Progenitor cell of endocrine pancreas (in vitro differentiated cells): ENCODE measurements around the gene LVRN. TPM values are rescaled to one million over a fixed set of nuclear protein-coding genes. Genes with fewer than 3 reads are reported as not detected.
"Not testable (repeated sequence)": the region's sequence is repeated elsewhere in the genome, so short reads cannot be mapped to it uniquely, and the experiment has no call there.

Experiments used
- DNase-seq: peaks from one replicate; pipeline ENCODE4 v3.0.0; 2021; ENCODE audit warnings: low spot score; ENCODE audit not compliant: unreplicated experiment
- H3K27ac Mint-ChIP-seq: 2 replicates; pipeline ENCODE4 v1.8.0; 2021; ENCODE audit warnings: mild to moderate bottlenecking, moderate library complexity, mixed read lengths
- H3K27me3 Mint-ChIP-seq: 2 replicates; pipeline ENCODE4 v1.8.0; 2021; ENCODE audit warnings: mixed read lengths
- H3K36me3 Mint-ChIP-seq: 2 replicates; pipeline ENCODE4 v1.8.0; 2022; ENCODE audit warnings: mixed read lengths; ENCODE audit not compliant: insufficient read depth
- H3K4me1 Mint-ChIP-seq: 2 replicates; pipeline ENCODE4 v1.8.0; 2021; ENCODE audit warnings: low read depth, mixed read lengths
- H3K4me3 Mint-ChIP-seq: 2 replicates; pipeline ENCODE4 v1.8.0; 2021; ENCODE audit warnings: low read depth, mild to moderate bottlenecking, moderate library complexity, mixed read lengths
- H3K9me3 Mint-ChIP-seq: 2 replicates; pipeline ENCODE4 v1.8.0; 2021; ENCODE audit warnings: low read depth, mixed read lengths
- CTCF ChIP-seq: fragments of 200-600 bp; sonication (generic); IDR thresholded peaks from one replicate; pipeline ENCODE4 v1.5.0; 2021; ENCODE audit warnings: antibody characterized with exemption, mild to moderate bottlenecking; ENCODE audit not compliant: unreplicated experiment
- long read RNA-seq: library from polyadenylated mRNA; unstranded; transcript quantifications from one replicate; pipeline ENCODE4 v2.0.0, GENCODE V29; 2020
- total RNA-seq: library from RNA; stranded (reverse); gene quantifications from 2 replicates; pipeline ENCODE4 v1.2.1, GENCODE V29; 2021

Gene LVRN
- total RNA-seq = 0.24 and 0.64 TPM in 2 replicates
- long read RNA-seq, partial matches to known transcripts = 0 of 2 reads
- long read RNA-seq, other reads (novel, unspliced or antisense) = 2 of 2 reads

- Mint-ChIP-seq H3K9me3 (no peaks in the 10 kb centered on the region), H3K27ac (no peak within 1 kb of the TSS), H3K27me3 (peaks cover 48% of the 10 kb centered on the region), H3K36me3 (no peaks in the 10 kb centered on the region), H3K4me1 (no peaks in the 10 kb centered on the region), H3K4me3 (peak within 1 kb of the TSS; percentile 47)
- TF ChIP-seq CTCF = no peak
- no peak for DNase-seq
Measured at GRCh38 chr5:115962239-115962564, at the start of gene LVRN. TSS of gene LVRN (plus strand) at chr5:115962475. CDS start at chr5:115962618, 143 bp downstream.

DNA sequence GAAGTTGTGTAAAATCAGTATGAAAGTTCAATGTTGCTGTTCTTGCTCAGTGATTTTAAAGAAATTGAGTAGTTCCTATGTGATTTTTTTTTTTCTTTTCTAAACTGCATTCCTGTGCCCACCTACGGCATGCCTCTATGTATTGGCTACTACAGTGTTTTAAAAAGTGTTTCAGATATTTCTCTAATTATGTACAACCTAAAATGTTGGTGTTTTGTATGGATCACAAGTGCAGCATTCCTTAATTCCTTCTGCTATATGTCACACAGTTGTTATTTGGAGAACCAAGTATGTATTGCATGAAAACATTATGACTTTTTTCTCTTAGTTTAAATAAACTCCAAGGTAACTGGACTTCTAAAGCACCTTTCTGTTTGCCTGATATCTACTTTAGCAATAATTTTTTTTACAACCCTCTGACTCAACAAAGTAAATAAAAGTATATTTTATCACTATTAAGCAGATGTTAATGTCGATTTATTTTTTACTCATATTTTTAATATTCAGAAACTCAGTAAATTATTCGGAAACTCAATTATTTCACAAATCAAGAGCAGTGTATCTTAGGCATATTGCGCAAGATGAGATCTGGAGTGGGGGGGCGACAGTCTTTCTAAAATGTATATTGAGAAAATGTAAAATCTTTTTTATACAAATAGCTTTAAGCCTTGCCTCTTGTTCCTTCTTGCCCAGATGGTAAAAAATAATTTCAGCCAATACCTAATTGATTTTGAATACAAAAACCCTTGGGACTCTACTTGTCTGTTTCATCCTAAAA lies 48.5 kb upstream of the LVRN start:
- not testable (repeated sequence) for DNase-seq, H3K4me1 Mint-ChIP-seq, H3K4me3 Mint-ChIP-seq, H3K9me3 Mint-ChIP-seq, H3K36me3 Mint-ChIP-seq, H3K27me3 Mint-ChIP-seq, H3K27ac Mint-ChIP-seq

GRCh38 chr5:115920171-115920725 lies 42.0 kb upstream of the LVRN start:
- H3K27me3 Mint-ChIP-seq = no peaks in the 10 kb centered on the region
- H3K4me1 Mint-ChIP-seq = no peaks in the 10 kb centered on the region
- no peak for DNase-seq
- no peaks in the 10 kb centered on the region for H3K9me3 Mint-ChIP-seq
- no peak overlapping the region for H3K27ac Mint-ChIP-seq
- TF ChIP-seq CTCF = no peak
- H3K4me3 Mint-ChIP-seq = no peak overlapping the region
- H3K36me3 Mint-ChIP-seq = no peaks in the 10 kb centered on the region

GRCh38 chr5:115928578-115929407 lies 33.5 kb upstream of the LVRN start:
- H3K4me1 Mint-ChIP-seq, DNase-seq, H3K27me3 Mint-ChIP-seq, H3K36me3 Mint-ChIP-seq, H3K27ac Mint-ChIP-seq, H3K9me3 Mint-ChIP-seq, H3K4me3 Mint-ChIP-seq: not testable (repeated sequence)

DNA sequence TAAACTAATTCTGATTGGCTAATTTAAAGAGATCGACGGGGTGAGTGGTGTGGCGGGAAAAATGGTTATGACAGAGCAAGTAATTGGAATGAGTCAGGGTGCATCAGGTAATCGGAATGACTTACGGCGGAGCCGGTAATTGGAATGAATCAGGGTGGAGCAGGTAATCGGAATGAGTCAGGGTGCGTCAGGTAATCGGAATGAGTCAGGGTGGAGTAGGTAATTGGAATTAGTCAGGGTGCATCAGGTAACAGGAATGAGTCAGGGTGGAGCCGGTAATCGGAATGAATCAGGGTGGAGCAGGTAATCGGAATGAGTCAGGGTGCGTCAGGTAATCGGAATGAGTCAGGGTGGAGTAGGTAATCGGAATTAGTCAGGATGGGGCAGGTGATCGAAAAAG lies 32.1 kb upstream of the LVRN start:
- not testable (repeated sequence) for H3K4me1 Mint-ChIP-seq, H3K4me3 Mint-ChIP-seq, H3K36me3 Mint-ChIP-seq, H3K27me3 Mint-ChIP-seq, H3K27ac Mint-ChIP-seq, H3K9me3 Mint-ChIP-seq, DNase-seq

DNA sequence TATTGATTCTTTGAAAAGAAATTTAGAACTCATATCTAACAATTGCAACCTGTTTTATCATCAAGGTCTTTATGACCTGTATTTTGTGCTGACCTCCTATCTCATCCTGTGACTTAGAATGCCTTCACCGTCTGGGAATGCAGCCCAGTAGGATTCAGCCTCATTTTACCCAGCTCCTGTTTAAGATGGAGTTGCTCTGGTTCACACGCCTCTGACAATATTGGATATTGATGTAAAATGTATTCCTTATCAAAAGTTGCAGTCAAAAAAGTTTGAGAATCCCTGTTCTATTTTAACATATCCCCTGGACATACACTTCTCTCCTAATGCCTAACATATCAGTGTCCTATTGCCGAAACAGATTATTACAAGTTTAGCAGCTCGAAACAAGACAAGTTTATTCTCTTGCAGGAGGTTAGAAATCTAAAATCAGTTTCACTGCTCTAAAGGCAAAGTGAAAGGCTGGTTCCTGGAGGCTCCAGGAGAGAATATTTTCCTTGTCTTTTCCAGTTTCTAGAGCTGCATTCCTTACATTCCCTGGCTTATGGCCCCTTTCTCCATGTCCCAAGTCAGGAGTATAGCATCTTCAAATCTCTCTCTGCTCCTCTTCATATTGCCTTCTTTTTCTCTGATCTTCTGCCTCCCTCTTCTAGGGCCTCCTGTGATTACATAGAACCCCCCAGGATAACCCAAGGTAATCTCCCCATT lies 31.5 kb upstream of the LVRN start:
- Mint-ChIP-seq H3K27me3 (no peaks in the 10 kb centered on the region), H3K27ac (no peak overlapping the region), H3K4me3 (no peak overlapping the region), H3K36me3 (no peaks in the 10 kb centered on the region), H3K9me3 (no peaks in the 10 kb centered on the region), H3K4me1 (no peaks in the 10 kb centered on the region)
- no peak for TF ChIP-seq CTCF
- no peak for DNase-seq
